H9 (cell line): ENCODE measurements around the gene ITCH. TPM values are rescaled to one million over a fixed set of nuclear protein-coding genes. Genes with fewer than 3 reads are reported as not detected.

ENCODE experiments used
- DNase-seq: peaks from one replicate; pipeline ENCODE4 v3.0.0-alpha.2; 2017
- H2AFZ ChIP-seq: one replicate; pipeline ENCODE4 v1.6.1; 2013; ENCODE audit warnings: mild to moderate bottlenecking, low read length, control low read depth, moderate library complexity
- H2AK5ac ChIP-seq: 2 replicates; pipeline ENCODE4 v1.6.1; 2013; ENCODE audit warnings: low read length, control low read depth, mixed read lengths; ENCODE audit not compliant: insufficient read length
- H2BK120ac ChIP-seq: one replicate; pipeline ENCODE4 v1.6.1; 2013; ENCODE audit warnings: low read depth, mild to moderate bottlenecking, low read length, control low read depth, inconsistent platforms; ENCODE audit not compliant: poor library complexity, severe bottlenecking
- H2BK12ac ChIP-seq: 2 replicates; pipeline ENCODE4 v1.6.1; 2013; ENCODE audit warnings: low read length, control low read depth, mixed read lengths, low read depth; ENCODE audit not compliant: insufficient read length
- H2BK15ac ChIP-seq: 2 replicates; pipeline ENCODE4 v1.6.1; 2013; ENCODE audit warnings: low read depth, low read length, control low read depth
- H2BK20ac ChIP-seq: one replicate; pipeline ENCODE4 v1.6.1; 2013; ENCODE audit warnings: low read depth, mild to moderate bottlenecking, low read length, control low read depth, inconsistent platforms; ENCODE audit not compliant: poor library complexity, severe bottlenecking
- H2BK5ac ChIP-seq: 2 replicates; pipeline ENCODE4 v1.6.1; 2013; ENCODE audit warnings: low read length, control low read depth, mixed read lengths; ENCODE audit not compliant: insufficient read length
- H3K14ac ChIP-seq: 2 replicates; pipeline ENCODE4 v1.6.1; 2013; ENCODE audit warnings: low read length, control low read depth; ENCODE audit not compliant: insufficient read depth
- H3K18ac ChIP-seq: 2 replicates; pipeline ENCODE4 v1.6.1; 2013; ENCODE audit warnings: low read depth, mild to moderate bottlenecking, mixed read lengths, low read length, control low read depth; ENCODE audit not compliant: insufficient read length
- H3K23ac ChIP-seq: 2 replicates; pipeline ENCODE4 v1.6.1; 2013; ENCODE audit warnings: low read length, control low read depth, mixed read lengths, low read depth; ENCODE audit not compliant: insufficient read length
- H3K23me2 ChIP-seq: 2 replicates; pipeline ENCODE4 v1.6.1; 2013; ENCODE audit warnings: low read depth, mild to moderate bottlenecking, mixed read lengths, low read length, control low read depth; ENCODE audit not compliant: insufficient read length, poor library complexity, severe bottlenecking
- H3K27ac ChIP-seq: 2 replicates; pipeline ENCODE4 v1.5.1; 2013; ENCODE audit warnings: low read length, control low read depth, mixed read lengths, low read depth; ENCODE audit not compliant: insufficient read length
- H3K27me3 ChIP-seq: 2 replicates; pipeline ENCODE4 v1.6.1; 2013; ENCODE audit warnings: low read length, control low read depth, inconsistent platforms; ENCODE audit not compliant: insufficient read depth
- H3K4ac ChIP-seq: 2 replicates; pipeline ENCODE4 v1.6.1; 2013; ENCODE audit warnings: low read depth, mild to moderate bottlenecking, control low read depth, inconsistent platforms, low read length, moderate library complexity
- H3K4me1 ChIP-seq: 2 replicates; pipeline ENCODE4 v1.6.1; 2013; ENCODE audit warnings: low read length, control low read depth, inconsistent platforms; ENCODE audit not compliant: insufficient read depth
- H3K4me2 ChIP-seq: 2 replicates; pipeline ENCODE4 v1.6.1; 2013; ENCODE audit warnings: low read length, control low read depth, mixed read lengths; ENCODE audit not compliant: insufficient read length, insufficient read depth
- H3K56ac ChIP-seq: 2 replicates; pipeline ENCODE4 v1.6.1; 2013; ENCODE audit warnings: low read depth, mild to moderate bottlenecking, mixed read lengths, low read length, control low read depth; ENCODE audit not compliant: insufficient read length
- H3K79me1 ChIP-seq: 2 replicates; pipeline ENCODE4 v1.6.1; 2013; ENCODE audit warnings: low read depth, mild to moderate bottlenecking, moderate library complexity, low read length, control low read depth, inconsistent platforms; ENCODE audit not compliant: insufficient read depth, poor library complexity, severe bottlenecking
- H3K79me2 ChIP-seq: 2 replicates; pipeline ENCODE4 v1.6.1; 2013; ENCODE audit warnings: low read length, control low read depth, inconsistent platforms; ENCODE audit not compliant: insufficient read depth
- H3K9ac ChIP-seq: 2 replicates; pipeline ENCODE4 v1.6.1; 2013; ENCODE audit warnings: low read length, control low read depth, mixed read lengths; ENCODE audit not compliant: insufficient read length; ENCODE audit errors: extremely low read depth
- H3K9me3 ChIP-seq: one replicate; pipeline ENCODE4 v1.6.1; 2013; ENCODE audit warnings: low read depth, low read length, inconsistent platforms; ENCODE audit not compliant: control insufficient read depth
- H3T11ph ChIP-seq: one replicate; pipeline ENCODE4 v1.6.1; 2013; ENCODE audit warnings: mild to moderate bottlenecking, low read length, control low read depth, inconsistent platforms
- H4K20me1 ChIP-seq: one replicate; pipeline ENCODE4 v1.6.1; 2013; ENCODE audit not compliant: control insufficient read depth, insufficient read length, insufficient read depth
- H4K5ac ChIP-seq: 2 replicates; pipeline ENCODE4 v1.6.1; 2013; ENCODE audit warnings: low read depth, mild to moderate bottlenecking, mixed read lengths, low read length, control low read depth; ENCODE audit not compliant: insufficient read length
- H4K8ac ChIP-seq: replicated peaks from 2 replicates; pipeline ENCODE4 v1.6.1; 2013; ENCODE audit warnings: low read length, control low read depth, mixed read lengths, low read depth; ENCODE audit not compliant: insufficient read length
- H4K91ac ChIP-seq: 2 replicates; pipeline ENCODE4 v1.6.1; 2013; ENCODE audit warnings: low read depth, mild to moderate bottlenecking, moderate library complexity, mixed read lengths, low read length, control low read depth; ENCODE audit not compliant: insufficient read length
- H3K27ac Mint-ChIP-seq, 3 experiments: 2 replicates in 2 of 3; 3 replicates in 1 of 3; pipeline ENCODE4 v1.8.0; 2020 to 2021; ENCODE audit warnings: mixed read lengths in 3 of 3, mild to moderate bottlenecking in 1 of 3, moderate library complexity in 1 of 3
- H3K27me3 Mint-ChIP-seq: 2 replicates; pipeline ENCODE4 v1.8.0; 2021; ENCODE audit warnings: low read depth, mild to moderate bottlenecking, moderate library complexity, mixed read lengths
- H3K36me3 Mint-ChIP-seq, 3 experiments: 2 replicates in 2 of 3; 3 replicates in 1 of 3; pipeline ENCODE4 v1.8.0; 2020 to 2021; ENCODE audit warnings: low read depth in 3 of 3, mixed read lengths in 3 of 3; ENCODE audit not compliant: insufficient read depth in 1 of 3
- H3K4me1 Mint-ChIP-seq, 2 experiments: 2 replicates each; pipeline ENCODE4 v1.8.0; 2020; ENCODE audit warnings: mixed read lengths in 2 of 2
- H3K4me3 Mint-ChIP-seq, 2 experiments: 2 replicates in 1 of 2; 3 replicates in 1 of 2; pipeline ENCODE4 v1.8.0; 2020 to 2021; ENCODE audit warnings: mild to moderate bottlenecking in 2 of 2, mixed read lengths in 2 of 2, moderate library complexity in 1 of 2
- H3K9me3 Mint-ChIP-seq, 2 experiments: 2 replicates in 1 of 2; 3 replicates in 1 of 2; pipeline ENCODE4 v1.8.0; 2020; ENCODE audit warnings: mild to moderate bottlenecking in 2 of 2, mixed read lengths in 2 of 2, moderate library complexity in 1 of 2
- WGBS: extraction: QIAGEN DNeasy Blood & Tissue Kit; methylation state at CpG from one replicate; pipeline ENCODE4 v1.1.7; 2013; ENCODE audit warnings: missing lambda C conversion rate, low lambda C conversion rate, mixed read lengths; ENCODE audit not compliant: insufficient read length; ENCODE audit errors: extremely low coverage; 5-methylcytosine and 5-hydroxymethylcytosine counted together
- total RNA-seq: library from RNA; stranded (reverse); gene quantifications from 2 replicates; pipeline ENCODE4 v1.2.1, GENCODE V29; 2021
- TF ChIP-seq, protein P1 (sequence below): fragments of 200-600 bp; sonication (generic); conservative IDR thresholded peaks from 3 replicates; pipeline ENCODE4 v1.8.0; 2021; ENCODE audit warnings: antibody characterized with exemption, mild to moderate bottlenecking

Gene ITCH
- total RNA-seq, 1 experiment from 2014 or later: 55.9 TPM

DNA sequence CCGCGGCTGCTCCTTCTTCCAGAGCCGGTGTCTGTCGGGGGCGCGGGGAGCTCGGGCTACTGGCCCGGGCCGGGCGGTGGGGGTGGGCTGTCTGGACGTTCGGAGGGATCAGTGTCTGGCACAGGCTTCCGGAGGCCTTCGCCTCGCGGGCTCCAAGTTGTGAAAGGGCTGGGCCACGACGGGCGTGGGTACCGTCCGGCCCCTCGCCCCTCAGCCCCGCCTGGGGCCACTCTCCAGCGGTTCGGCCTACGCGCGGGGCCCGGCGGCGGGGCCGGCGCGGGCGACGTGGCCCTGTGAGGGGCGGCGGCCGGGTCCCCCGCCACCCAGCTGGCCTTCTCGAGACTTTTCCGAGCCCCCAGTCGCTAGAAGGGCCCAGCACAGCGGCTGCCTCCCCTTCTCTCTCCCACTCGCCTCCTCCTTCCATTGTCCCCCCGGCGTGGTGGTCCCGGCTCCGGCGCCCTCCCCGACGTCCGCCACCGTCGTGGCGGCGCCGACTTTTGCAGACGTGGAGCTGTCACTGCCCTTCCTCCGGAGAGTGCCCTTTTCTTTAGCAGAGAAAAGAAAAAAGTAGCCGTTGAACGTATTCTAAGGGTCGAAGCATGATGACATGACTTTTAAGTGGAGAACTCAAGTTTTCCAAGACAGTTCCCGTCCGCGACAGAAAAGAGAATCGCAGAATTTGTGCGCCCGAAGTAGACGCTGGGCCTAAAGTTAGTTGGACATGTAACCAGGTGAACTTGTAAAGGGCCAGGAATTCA is 571 bp downstream of the ITCH start:
- peak overlapping the region; percentile 88 to 99 (median 99); a peak in 6 of 7 replicates for H3K27ac Mint-ChIP-seq

More for the DNA sequence above, 571 bp downstream of the ITCH start:
- H2BK5ac ChIP-seq: no peak overlapping the region
- no peak overlapping the region for H3K4ac ChIP-seq
- H2BK120ac ChIP-seq: no peak overlapping the region
- no peaks in the 10 kb centered on the region for H4K20me1 ChIP-seq
- H2BK20ac ChIP-seq: no peak overlapping the region
- peaks cover 6 to 12% (median 7%) of the 10 kb centered on the region in 3 experiments for H3K36me3 Mint-ChIP-seq
- H3K23me2 ChIP-seq: peaks cover 6% of the 10 kb centered on the region
- no peak overlapping the region for H2BK12ac ChIP-seq
- H4K8ac ChIP-seq: no peak overlapping the region
- H2BK15ac ChIP-seq: no peak overlapping the region
- no peak overlapping the region for H2AK5ac ChIP-seq
- H3K56ac ChIP-seq: no peak overlapping the region
- no peak overlapping the region for H3K23ac ChIP-seq
- TF ChIP-seq, protein P1, sequence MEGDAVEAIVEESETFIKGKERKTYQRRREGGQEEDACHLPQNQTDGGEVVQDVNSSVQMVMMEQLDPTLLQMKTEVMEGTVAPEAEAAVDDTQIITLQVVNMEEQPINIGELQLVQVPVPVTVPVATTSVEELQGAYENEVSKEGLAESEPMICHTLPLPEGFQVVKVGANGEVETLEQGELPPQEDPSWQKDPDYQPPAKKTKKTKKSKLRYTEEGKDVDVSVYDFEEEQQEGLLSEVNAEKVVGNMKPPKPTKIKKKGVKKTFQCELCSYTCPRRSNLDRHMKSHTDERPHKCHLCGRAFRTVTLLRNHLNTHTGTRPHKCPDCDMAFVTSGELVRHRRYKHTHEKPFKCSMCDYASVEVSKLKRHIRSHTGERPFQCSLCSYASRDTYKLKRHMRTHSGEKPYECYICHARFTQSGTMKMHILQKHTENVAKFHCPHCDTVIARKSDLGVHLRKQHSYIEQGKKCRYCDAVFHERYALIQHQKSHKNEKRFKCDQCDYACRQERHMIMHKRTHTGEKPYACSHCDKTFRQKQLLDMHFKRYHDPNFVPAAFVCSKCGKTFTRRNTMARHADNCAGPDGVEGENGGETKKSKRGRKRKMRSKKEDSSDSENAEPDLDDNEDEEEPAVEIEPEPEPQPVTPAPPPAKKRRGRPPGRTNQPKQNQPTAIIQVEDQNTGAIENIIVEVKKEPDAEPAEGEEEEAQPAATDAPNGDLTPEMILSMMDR: no peak
- H3K18ac ChIP-seq: peak overlapping the region; percentile 91
- peak overlapping the region; percentile 95; the same call in 1 of the 2 replicates for H3K14ac ChIP-seq
- H3K4me3 Mint-ChIP-seq: peak overlapping the region; percentile 98 to 99
- no peaks in the 10 kb centered on the region for H3K27me3 ChIP-seq
- peaks cover 19% of the 10 kb centered on the region; the same call in 1 of the 2 replicates for H3K79me2 ChIP-seq
- H4K91ac ChIP-seq: no peak overlapping the region
- peak overlapping the region; percentile 57 for H3K4me2 ChIP-seq
- peaks cover 3% of the 10 kb centered on the region; the same call in 1 of the 2 replicates for H3K4me1 ChIP-seq
- DNase-seq: no peak
- H3K4me1 Mint-ChIP-seq: peaks cover 22 to 24% of the 10 kb centered on the region in 2 experiments
- H3K79me1 ChIP-seq: peaks cover 8% of the 10 kb centered on the region
- H3K9me3 ChIP-seq: no peaks in the 10 kb centered on the region
- no peaks in the 10 kb centered on the region; a peak in 1 of 5 replicates for H3K9me3 Mint-ChIP-seq
- peaks cover 3% of the 10 kb centered on the region for H3K27me3 Mint-ChIP-seq
- no peak overlapping the region for H3T11ph ChIP-seq
- no peak overlapping the region for H3K27ac ChIP-seq
- H3K9ac ChIP-seq: peak overlapping the region; percentile 76
- H4K5ac ChIP-seq: no peak overlapping the region
- no peak overlapping the region for H2AFZ ChIP-seq
- WGBS: no CpG with 5 or more reads among the region's 70 CpGs
